EL (cell line): ENCODE data around the gene GATA3.
"Not testable (repeated sequence)": the region's sequence is repeated elsewhere in the genome, so short reads cannot be mapped to it uniquely, and the experiment has no call there.

ENCODE experiments used
- DNase-seq: peaks from one replicate; pipeline ENCODE4 v3.0.0-alpha.2; 2016

The GATA3 gene

DNA sequence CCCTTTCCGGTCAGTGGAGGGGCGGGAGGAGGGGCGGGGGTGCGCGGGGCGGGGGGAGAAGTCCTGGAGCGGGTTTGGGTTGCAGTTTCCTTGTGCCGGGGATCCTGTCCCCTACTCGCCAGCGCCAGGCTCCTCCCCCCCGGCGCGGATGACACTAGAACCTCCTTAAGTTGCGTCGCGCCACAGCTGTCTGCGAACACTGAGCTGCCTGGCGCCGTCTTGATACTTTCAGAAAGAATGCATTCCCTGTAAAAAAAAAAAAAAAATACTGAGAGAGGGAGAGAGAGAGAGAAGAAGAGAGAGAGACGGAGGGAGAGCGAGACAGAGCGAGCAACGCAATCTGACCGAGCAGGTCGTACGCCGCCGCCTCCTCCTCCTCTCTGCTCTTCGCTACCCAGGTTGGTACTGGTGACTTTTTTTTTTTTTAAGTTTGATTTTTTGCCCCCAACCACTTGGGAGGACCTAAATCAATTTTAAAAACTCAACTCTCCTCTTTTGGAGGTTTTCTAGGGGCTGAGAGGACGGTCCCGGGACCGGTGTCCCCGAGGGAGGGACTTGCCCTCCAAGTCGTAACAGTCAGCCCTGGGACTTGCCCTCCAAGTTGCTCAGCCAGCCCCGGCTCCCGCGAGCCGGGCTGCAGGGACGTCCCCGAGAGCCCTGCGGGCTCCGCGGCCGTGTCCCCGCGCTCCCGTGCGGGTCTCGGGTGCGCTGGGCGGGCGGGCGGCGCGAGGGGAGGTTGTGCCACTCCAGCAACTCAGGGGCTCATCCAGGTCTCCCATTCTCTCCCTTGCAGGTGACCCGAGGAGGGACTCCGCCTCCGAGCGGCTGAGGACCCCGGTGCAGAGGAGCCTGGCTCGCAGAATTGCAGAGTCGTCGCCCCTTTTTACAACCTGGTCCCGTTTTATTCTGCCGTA is at the start of gene GATA3:
Gene GATA3 (plus strand): TSS at position 195 of the 914 bp plus-strand sequence. CDS start 968 bp downstream, outside the sequence.
- peak; percentile 53 for DNase-seq

DNA sequence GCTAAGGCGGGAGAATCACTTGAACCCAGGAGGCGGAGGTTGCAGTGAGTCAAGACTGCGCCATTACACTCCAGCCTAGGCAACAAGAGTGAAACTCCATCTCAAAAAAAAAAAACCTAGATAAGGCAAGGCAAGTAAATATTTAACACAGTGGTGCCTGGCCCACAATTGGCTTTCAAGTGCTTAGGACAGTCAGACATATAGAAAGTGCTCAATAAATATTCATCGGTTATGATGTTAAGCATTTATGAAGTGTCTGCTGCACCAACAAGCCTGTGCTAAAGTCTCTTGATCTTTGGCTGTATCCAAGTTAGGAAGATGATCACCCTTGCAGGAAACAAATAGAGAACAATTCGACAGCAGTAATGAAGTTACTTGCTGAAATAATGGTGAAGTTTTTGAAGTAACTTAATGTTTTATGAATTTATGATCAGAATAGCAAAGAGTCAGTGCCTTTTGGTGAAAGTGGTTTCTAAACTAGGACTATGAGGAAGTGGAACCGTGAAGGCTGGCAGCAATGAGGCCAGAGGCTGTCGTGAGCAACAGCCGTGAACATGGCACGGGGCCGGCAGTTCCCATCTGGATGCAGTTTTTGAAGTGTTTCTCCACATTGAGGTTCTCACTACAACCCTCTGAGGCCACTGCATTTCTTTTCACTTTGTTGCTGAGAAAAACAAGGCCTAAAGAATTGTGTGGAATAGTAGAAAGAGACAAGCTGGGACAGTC is 48.1 kb upstream of the GATA3 start:
- DNase-seq, result no peak

DNA sequence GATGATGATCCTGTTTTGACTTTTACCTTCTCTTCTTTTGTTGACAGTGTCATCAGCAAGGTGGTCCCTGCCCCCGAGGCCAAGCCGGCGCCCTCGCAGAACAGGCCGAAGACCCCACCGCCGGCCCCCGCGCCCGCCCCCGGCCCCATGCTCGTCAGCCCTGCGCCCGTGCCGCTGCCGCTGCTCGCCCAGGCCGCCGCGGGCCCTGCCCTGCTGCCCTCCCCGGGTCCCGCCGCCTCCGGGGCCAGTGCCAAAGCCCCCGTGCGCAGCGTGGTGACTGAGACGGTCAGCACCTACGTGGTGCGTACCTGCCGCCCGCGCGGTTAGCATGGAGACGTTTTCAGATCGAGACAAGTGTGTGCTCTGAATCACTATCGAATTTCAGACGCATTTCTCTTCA is 45.5 kb upstream of the GATA3 start:
- no peak for DNase-seq

DNA sequence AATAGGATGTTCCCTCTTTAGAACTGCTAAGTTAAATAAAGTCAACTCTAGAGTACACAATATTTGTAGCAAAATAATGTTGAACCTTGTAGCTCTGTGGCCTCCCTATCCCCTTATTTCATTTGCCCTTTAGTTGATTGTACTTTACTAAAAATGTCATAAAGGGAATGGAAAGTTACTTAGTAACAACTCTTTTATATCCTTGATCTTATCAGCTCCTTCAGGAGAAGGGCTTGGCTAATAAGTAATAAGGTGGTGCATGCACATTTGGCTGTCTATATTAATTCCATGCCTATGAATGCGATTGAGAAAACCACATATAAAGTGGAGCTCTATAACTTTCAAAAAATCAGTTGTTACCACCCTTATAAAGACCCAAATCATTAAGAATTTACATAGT is 41.5 kb upstream of the GATA3 start:
- DNase-seq, result no peak

DNA sequence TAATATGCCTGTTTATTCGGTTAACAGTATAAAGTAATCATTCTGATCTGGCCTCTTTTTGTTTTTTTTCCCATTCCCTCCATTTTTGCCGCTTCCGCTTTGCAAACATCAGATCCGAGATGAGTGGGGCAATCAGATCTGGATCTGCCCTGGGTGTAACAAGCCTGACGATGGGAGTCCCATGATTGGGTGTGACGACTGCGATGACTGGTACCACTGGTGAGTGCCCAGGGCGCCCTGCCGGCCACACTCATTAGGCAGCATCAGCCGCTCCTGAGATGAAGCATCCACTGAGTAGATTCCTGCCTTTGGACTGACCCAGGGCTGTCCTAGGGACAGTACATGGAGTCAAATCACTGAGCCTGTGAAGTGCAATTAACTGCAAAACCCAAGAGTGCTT is 40.9 kb upstream of the GATA3 start:
- no peak for DNase-seq

DNA sequence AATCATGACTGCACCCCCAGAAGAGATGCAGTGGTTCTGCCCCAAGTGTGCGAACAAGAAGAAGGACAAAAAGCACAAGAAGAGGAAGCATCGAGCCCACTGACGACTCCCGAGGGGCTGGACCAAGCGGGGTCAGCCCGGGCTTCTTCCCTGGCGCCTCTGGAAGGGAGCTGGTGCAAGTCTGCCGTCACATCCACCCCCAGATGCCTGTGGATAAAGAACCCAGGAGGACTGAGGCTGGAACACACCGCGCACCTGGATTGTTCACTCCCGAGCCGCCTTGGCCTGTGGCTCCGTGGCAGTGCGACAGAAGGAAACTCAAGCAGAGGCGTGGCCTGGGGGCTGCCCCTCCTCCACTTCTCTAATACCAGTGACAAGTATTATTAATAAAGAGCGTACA is 39.8 kb upstream of the GATA3 start:
- no peak for DNase-seq

DNA sequence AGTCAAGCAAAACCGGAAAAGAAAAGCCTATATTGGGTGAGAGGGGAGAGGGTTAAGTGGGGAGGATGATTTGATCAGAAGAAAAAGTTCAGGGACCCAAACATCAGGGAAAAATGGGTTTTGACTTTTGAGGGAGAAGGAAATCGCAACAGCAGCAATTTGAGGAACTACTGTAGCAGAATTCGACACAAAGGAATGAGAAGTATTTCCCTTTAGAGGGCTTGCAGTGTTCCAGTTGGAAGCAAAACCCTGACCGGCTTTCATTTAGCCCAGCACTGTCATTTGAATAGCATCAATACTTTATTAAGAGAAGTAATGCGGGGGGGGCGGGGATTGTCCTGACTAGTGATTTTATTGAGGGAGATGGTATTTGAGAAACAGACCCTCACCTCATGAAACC is 37.2 kb upstream of the GATA3 start:
- no peak for DNase-seq

DNA sequence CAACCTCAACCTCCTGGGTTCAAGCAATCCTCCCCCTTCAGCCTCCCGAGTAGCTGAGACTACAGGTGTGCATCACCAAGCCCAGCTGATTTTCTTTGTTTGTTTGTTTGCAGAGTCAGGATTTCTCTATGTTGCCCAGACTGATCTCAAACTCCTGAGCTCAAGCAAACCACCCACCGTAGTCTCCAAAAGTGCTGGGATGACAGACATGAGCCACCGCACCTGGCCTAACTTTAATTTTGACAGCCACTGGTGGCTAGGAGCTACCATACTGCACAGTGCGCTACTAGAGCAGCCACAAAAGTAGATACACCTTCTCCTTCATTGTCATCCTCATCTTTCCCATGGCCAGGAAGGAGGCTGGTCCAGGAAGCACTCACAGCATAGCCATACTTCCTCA is 31.2 kb upstream of the GATA3 start:
- no peak for DNase-seq

DNA sequence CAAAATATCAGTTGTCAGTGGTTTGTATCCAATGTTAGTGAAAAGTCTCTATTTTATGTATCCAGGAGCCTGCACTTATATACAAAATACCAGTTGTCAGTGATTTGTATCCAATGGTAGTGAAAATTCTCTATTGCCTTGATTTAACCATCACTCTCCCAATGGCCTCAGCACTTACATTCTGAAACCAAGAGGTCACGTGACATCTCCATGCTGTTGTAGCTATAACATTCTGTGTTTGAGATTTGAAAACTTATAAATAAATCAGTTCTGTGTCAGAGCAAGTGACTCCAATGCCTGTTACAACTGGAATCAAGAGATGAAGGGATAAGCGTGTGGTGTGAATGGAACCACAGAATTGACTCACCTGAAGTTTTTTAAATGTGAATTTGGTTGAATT is 30.6 kb upstream of the GATA3 start:
- no peak for DNase-seq

DNA sequence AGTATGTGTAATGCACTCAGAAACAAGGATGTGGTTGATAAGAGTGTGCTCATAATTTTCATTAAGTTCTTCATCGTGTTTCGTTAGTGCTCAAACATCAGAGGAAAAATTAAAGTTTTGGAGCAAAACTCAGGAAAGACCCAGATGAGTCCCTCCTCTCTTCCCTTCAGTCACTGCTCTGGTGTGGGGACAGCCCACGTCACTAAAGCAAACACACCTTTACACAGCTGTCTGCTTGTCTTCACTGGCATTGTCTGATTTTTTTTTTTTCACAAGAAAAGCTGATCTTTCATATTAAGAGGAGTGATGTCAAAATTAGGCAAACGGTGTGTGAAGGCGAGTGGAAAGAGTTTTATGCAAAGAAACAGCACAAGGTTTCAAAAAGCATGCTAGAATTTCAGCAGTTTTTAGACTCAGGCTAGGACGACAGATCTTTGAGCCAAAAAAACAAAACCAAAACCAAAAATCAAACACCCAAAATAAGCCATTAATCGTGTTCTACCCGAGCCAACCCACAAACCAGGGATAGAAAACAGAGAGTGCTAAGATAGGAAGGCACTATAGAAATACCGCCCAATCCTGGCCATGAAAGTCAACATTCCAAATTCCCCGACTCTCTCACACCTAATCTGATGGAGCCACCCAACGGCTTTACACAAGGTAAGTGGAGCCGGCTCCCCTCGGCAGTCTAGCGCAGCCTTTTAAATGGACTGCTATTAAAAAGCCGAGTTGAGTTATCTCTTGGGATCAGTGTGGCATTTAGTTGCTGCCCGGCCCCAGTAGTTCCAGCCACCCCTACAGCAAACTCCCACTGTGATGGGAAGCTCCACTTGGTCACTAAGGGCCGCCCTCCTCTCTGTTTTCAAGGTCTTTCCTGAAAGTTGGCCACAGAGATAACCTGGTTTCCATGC is 27.9 kb upstream of the GATA3 start:
- no peak for DNase-seq

DNA sequence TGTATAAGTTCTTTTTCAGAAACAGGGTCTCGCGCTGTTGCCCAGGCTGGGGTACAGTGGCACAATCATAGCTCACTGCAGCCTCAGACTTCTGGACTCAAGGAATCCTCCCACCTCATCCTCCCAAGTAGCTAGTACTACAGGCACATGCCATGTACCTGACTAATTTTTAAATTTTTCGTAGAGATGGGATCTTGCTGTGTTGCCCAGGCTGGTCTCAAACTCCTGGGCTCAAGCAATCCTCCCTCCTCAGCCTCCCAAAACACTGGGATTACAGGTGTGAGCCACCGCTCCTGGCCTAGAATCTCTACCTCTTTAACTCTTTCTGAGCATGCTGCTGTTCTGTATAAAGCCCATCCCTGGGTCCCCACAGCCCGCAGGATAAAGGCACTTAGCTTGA is 23.3 kb upstream of the GATA3 start:
- DNase-seq, result not testable (repeated sequence)

DNA sequence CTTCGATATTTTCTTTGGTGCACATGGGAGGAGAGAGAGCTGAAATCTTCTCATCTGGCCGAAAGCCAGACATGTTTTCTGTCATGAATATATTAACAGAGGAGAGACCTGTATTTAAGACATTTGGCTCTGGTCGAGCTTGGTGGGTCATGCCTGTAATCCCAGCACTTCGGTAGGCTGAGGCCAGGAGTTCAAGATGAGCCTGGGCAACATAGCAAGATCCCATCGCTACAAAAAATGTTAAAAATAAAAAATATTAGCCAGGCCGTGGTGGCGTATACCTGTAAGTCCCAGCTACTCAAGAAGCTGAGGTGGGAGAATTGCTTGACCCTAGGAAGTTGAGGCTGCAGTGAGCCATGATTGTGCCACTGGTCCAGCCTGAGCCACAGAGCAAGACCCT is 21.9 kb upstream of the GATA3 start:
- no peak for DNase-seq

DNA sequence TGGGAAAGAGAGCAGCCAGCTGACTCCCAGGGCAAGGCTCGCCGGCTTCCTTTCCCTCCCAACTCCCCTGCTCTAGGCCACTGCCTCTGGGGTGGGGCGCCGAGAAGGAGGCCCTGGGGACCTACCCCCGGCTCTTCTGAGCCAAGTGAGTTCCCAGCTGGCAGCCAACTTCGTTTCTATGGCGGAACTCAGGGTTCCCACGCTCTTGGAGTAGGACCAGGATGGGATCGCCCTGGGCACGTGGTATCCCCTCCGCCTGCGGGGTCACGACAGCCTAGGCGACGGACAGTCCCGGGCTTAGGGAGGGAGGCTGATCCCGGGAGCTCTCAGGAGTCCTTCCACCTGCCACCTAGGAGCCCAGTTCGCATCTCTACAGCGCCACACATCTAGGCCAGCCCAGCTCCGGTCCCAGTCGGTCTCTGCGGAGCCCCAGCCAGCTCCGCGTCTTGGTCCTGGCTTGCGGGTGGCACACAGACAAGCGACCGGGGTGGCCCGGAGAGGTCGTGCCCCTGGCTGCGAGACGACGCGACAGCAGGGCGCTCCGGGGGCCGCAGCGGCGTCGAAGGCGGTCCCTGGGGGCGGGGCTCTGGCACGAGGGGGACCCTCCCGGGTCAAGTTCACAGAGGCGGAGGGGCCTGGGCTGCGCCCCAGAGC is 20.5 kb upstream of the GATA3 start:
- DNase-seq, result no peak

DNA sequence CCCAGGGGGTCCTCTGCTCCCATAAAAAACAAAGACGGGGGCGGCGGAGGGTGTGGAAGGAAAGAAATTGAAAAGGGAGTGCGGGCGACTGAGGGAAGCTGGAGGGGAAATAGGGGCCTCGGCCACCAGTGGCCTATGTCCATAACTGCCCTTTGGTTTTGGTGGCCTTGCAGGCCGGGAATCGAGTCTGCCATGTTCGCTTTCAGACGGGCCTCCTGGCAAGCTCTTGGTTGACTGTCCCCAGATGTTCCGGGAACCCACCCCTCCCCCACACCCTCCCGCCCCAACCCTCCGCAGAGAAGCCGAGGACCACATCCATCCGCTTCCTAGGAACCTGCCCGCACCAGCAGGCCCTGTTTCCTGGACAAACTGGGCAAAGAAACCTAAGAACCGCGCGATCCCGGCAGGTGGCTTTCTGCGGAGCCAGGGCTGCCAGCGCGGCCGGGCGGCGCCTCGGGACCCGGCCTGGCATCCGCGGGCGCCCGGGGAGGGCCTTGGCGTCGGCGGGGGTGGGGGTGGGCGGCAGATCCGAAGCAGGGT is 20.0 kb upstream of the GATA3 start:
- DNase-seq, result no peak

DNA sequence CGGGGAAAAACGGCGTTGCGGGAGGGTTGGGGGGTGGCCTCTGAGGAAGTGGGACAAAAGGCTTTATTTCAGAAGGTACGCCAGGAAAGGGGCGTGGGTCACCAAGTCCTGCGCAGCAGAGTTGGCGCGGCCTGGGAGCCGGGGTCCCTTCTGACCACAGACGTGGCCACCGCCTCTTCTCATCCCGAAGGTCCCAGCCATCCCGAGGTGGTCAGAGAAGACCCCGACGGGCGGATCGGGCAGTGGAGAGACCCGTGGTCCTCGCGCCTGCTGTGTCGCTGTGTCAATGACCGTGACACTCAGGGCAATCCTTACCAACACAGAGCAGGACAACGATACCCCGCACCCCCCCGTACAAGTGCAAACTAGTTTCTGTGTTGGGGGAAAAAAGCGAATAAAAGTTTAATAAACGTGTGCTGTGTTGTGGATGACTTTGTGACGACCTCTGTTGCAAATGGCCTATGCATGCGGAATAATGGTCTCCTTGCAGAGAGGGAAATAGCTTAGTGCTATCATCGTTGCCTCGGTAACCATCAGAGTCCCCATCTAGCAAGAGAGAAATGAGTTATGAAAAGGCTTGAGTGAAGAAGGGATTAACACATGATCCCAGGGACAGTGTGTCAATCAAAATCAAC is 19.4 kb upstream of the GATA3 start:
- no peak for DNase-seq

DNA sequence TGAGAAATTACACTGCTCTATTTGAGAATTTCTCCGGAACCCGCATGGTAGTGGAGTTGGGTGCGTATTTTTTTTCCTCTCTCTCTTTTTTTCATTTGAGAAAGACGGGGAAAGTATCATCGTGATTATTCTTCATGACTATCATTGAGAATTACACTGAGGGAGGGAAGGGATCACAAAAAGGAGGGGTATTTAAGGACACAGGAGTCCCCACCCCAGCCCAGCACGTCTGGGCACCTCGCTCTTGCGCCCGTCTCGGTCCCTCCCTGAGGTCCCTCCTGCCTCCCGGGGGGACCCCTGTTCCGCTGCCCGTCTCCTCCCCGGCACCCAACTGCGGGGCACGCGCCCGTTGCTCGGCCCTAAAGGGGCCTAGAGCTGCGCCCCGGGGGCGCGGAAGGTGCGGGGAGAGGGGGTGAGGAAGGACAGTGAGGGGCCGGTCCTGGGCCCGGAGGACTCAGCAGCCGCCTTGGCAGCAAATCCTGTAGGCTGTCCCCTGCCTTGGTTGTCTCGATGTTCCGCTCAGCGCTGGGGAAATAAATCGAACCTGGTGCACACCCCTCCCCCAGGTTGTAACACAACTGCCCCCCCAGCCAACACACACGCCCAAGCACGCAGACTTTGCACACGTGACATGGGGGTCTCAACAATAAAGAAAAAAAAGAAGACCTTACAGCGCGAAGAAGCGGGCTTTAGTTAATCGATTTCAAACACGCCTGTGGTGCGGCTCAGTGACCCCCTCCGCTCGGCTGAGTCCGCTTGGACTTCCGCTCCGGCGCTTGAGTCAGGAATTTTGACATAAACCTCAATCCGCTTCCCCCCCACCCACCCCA is 18.6 kb upstream of the GATA3 start:
- no peak for DNase-seq

DNA sequence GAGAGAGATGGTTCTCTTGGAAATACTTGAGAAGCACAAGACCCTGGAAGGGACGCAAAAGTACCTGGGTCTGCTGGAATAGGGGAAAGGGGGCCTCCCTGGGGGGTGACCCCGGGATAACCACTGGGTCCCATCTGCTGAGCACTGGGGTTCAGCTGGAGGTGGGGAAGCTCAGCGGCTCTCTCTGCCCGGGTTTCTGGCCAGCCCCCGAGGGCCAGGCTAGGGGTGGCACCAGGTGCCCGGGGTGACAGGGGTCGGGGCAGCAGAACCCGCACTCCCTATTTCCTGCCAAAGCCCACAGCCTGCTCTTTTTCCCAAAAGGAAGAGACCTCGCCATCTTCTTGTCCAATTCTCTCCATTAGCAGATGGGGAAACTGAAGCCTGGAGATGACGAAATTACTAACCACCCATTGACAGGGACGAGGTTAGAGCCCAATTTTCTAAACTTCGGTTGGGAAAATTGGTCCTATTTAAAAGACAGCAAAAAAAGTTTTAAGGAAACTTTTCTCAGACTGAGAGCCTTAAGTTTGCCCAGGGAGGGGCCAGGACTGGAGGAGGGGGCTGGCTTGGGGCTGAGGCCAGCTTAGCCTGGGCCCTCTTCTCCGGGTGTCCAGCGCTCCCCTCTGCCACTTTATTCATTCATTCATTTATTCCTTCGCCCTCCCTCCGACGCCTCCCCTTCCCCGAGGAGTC is 17.8 kb upstream of the GATA3 start:
- DNase-seq, result no peak

DNA sequence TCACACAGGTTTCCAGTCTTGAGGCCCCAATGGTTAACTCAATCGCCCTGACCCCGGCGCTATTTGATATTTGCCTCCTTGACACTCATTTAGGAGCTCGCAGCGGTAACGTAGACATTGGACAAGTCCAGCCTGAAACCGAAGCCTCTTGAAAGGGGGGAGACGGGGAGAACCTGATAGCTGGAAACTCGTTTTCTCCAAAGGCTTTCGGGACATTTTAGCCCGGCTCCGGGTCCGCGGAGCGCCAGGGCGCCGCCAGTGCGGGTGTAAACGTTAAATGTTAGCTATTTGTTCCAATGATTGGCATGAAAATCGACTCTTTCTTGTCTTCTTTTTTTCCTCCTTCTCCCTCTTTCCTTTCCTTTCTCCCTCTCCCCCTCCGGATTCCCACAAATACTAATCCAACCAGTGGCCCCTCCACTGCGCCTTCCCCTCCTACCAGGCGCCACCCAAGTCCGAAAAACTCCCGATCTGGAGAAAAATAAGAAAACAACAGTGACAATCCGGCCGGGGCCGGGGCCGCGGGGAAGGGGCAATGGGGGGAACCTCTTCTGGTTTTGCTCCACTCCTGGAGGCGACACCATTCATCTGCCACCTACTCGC is 17.2 kb upstream of the GATA3 start:
- no peak for DNase-seq

DNA sequence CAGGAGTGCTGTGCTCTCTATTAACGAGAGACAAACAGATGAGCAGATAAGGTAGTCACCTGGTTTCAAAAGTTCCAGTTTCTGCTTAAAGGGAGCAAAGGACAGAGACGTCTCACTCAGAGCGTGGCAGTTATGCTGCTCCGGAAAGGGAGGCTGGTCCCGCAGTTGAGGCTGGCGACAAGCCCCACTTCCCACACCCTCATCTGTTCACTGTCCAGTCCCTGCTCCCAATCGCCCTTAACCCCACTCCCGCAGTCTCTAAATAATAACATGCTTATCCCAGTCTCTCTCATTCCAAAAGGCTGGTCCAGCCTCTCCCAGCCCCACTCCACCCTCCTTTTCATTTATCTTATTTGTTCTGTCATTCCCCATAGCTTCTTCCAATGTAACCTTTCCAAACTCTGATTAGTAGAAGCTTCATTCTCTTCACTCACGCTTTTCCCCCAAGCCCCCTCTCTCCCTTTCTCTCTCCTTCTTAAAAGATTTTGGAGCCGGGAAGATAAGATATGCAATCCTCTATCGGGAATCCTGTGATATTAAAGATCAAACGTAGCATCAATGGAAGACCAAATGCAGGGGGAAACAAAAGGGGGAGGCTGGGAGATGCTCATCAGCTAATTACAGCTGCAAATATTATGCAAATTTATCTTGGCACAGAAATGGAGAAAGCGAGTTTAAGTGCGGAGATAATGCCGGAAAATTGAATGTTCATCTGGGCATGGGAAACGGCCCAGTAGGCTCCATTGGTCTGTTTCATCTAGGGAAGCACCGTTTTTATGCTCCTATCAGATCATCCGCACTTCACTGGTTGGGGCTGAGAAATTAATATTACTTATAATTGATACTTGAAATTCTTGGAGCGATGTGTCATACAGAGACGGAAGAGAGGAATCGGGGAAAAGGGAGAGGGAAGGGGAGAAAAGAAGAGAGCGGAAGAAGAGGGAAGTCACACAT is 16.3 kb upstream of the GATA3 start:
- DNase-seq, result no peak
